GM10266 (cell line): ENCODE data around the gene FCAMR.

ENCODE experiments used
- DNase-seq: peaks from one replicate; pipeline ENCODE4 v3.0.0; 2012; ENCODE audit errors: extremely low spot score
- CTCF ChIP-seq: IDR thresholded peaks from 2 replicates; pipeline ENCODE4 v1.5.1; 2012; ENCODE audit warnings: mild to moderate bottlenecking, low read depth; ENCODE audit not compliant: control insufficient read depth, insufficient read depth; ENCODE audit errors: missing control alignments

The FCAMR gene

GRCh38 chr1:206982216-206982615 is 12.0 kb upstream of the FCAMR start:
- DNase-seq: peak; percentile 65
- peak; percentile 91 for TF ChIP-seq CTCF

GRCh38 chr1:206979379-206980043 is 9.3 kb upstream of the FCAMR start:
- DNase-seq: peak; percentile 30
- TF ChIP-seq CTCF: peak; percentile 78

- no peak for TF ChIP-seq CTCF
- no peak for DNase-seq
Observed at GRCh38 chr1:206978259-206978658, 8.0 kb upstream of the FCAMR start.

- DNase-seq: no peak
- no peak for TF ChIP-seq CTCF
Observed at GRCh38 chr1:206975306-206975705, 5.0 kb upstream of the FCAMR start.

GRCh38 chr1:206974140-206974539 is 3.9 kb upstream of the FCAMR start:
- TF ChIP-seq CTCF: no peak
- no peak for DNase-seq

- no peak for DNase-seq
- TF ChIP-seq CTCF: no peak
Observed at GRCh38 chr1:206972728-206973127, 2.5 kb upstream of the FCAMR start.

GRCh38 chr1:206971029-206971655 is 882 bp upstream of the FCAMR start:
- no peak for DNase-seq

More at GRCh38 chr1:206971029-206971655, 882 bp upstream of the FCAMR start:
- TF ChIP-seq CTCF: no peak
